GM18505 (cell line): ENCODE measurements around the gene MIAT.
"Not testable (repeated sequence)": the region's sequence is repeated elsewhere in the genome, so short reads cannot be mapped to it uniquely, and the experiment has no call there.

ENCODE experiments used
- ATAC-seq: cut with Tn5 transposase; IDR thresholded peaks from one replicate; pipeline ENCODE4 v1.9.1; 2021; ENCODE audit not compliant: unreplicated experiment
- POLR2A ChIP-seq: IDR thresholded peaks from 4 replicates; pipeline ENCODE4 v1.6.1; 2011; ENCODE audit warnings: borderline replicate concordance; ENCODE audit not compliant: insufficient read depth, insufficient read length; ENCODE audit errors: extremely low read depth

Gene MIAT

DNA sequence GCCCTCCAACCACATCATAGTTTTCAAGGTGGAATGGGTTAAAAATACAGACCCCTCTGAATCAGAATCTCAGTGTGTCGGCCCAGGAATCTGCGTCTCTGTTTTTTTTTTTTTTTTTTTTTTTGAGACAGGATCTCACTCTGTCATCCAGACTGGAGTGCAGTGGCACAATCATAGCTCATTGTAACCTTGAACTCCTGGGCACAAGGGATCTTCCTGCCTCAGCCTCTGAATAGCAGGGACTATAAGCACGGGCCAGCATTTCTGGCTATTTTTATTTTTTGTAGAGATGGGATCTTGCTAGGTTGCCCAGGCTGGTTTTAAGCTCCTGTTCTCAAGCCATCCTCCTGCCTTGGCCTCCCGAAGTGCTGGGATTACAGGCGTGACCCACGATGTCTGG, 28.2 kb downstream of the MIAT start:
- no peak for TF ChIP-seq POLR2A
- ATAC-seq, result no peak

DNA sequence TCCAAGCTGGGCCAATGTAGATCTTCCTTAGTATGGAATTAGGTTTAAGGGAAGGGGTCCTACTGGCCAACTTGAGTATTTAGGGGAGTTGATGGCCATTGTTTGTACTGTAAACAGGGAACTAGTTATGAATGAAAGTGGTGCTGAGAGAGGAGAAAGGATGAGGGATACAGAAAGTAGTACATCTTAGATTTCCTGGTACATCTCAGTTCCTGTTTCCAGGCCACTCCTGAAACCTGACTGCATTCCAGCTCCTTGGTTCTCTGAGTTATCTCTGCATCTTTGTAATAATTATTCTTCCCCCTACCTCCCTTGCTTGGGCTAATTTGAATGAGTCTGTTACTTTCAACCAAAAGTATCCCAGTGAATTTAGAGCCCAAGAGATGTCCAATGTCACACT, 30.1 kb downstream of the MIAT start:
- no peak for TF ChIP-seq POLR2A
- ATAC-seq, result no peak

DNA sequence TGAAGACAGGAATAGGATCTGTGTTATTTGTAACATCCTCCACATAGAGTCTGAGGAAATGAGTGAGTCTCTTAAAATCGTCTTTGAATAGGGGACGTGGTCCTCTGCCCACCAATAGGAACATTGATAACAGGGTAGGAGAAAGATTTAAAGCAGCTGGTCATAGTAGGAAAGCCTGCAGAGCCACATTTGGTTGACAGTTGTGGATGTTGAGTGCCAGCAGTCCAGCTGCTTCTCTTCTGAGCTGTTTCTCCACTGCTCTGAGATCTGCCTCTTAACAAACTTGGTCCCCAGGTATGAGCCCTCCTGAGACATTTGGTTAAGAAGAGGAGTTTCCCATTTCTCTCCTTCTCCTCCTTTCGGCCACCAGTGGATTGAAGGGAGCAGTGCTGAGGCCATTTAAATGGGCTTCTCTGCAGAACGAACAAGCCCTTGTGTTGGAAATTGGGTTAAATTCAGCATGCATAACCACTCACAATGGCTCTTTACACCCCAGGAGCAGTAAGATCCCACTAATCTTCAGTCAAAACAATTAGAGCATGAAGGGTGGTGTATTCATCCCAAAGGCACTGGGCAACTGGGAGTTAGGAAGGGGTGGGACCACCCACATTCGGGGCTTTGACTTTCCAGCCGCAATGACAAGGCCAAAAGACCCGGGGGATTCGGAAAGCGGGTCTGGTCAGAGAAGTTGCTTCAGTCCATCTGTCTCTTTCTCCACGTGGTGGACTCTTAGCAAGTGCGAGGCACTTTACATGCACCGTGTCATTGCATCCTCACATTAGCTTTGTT, 32.3 kb downstream of the MIAT start:
- ATAC-seq, result no peak
- no peak for TF ChIP-seq POLR2A

DNA sequence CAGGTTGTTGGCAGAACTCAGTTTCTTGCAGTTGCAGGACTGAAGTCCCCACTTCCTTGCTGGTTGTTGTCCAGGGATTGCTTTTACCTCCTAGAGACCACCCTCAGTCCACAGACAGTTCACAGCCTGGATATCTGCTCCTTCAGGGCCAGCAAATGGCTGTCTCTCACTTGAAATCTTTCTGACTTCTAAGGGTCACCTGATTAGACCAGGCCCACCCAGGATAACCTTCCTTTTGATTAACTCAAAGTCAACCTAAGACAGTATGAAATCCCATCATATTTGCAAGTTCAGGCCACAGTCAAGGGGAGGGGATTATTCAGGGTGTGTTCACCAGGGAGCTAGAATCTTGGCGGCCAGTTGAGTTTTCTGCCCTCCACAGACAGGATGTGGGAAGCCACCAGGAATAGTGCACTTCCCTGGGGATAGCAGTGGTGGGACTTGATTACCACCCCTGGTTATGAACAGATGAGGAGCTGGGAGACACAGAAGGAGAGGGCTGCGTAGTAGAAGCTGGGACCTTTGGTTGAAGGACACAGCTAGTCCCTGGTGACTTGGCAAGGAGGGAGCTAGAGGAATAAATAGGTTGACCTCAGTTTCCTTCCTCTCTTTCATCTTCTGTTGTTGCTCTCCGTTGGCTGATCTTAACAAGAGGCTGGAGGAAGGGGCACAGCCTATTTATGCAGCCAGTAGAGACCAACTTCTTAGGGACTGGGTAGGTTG, 33.4 kb downstream of the MIAT start:
- no peak for ATAC-seq
- no peak for TF ChIP-seq POLR2A

DNA sequence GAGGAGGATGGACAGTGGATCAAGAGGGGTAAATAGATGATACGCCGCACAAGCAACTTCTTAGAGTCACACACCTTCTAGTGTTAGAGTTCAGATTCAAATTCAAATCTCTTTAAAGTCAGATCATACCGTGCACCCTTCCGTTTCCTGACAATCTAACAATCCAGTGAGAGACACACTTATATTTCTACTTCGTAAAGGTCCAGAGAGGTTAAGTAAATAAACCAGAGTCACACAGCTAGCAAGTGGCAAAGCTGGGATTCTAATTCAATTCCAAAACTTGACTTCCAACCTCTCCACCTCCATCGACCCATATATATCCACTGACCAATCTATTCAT, 34.0 kb downstream of the MIAT start:
- TF ChIP-seq POLR2A, result no peak
- ATAC-seq, result no peak

DNA sequence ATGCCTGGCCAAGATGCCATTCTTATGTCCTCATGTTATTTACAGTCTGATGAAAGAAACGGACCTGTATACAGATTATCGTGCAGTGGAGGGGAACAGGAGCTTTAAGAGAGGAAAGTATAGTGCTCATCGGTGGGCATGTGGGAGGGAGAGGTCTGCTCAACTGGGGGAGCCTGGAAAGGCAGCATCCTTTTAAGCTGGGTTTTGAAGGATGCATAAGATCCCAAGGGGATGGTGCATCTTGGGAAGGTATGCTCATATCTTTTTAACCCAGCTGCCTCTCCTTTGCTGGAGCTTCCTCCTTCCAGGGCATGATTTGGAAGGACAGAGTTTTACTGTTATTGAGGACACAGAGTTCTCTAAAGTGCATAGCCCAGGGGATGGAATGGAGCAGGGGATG, 34.8 kb downstream of the MIAT start:
- ATAC-seq, result no peak

DNA sequence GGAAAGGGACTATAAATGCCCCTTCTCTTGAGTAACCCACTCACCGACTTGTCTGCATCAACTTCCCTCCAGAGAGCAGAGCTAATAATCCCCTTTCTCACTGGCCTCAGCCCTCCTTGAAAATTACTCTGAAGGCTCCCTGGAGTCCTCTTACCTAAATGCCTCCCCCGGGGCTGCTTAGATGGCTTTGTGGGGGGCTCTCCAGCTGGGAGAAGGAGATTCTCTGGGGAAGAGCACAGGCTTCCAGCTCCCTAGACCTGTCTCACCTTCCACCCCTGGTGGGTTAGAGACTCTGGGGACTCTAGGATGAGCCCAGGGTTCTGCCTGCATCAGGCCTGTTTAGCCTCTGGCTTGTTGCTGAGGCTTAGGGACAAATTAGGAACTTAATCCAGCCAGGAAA, 39.8 kb downstream of the MIAT start:
- ATAC-seq, result no peak

More for the DNA sequence above, 34.8 kb downstream of the MIAT start:
- TF ChIP-seq POLR2A, result no peak

DNA sequence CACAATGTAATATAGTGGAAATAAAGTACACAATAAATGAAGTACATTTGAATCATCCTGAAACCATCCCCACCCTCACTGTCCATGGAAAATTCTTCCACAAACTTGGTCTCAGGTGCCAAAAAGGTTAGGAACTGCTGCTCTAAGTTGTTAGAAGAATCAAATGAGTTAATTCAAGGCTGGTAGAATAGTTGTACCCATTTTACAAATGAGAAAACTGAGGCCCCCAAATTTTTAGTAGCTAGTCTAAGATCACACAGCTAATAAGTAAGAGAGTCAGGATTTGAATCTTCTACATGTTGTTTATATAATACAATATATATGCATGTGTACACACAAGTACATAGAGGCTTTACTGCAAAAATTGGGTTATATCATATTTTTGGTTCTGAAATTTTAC, 43.1 kb downstream of the MIAT start:
- no peak for ATAC-seq
- no peak for TF ChIP-seq POLR2A

More for the DNA sequence above, 39.8 kb downstream of the MIAT start:
- no peak for TF ChIP-seq POLR2A

DNA sequence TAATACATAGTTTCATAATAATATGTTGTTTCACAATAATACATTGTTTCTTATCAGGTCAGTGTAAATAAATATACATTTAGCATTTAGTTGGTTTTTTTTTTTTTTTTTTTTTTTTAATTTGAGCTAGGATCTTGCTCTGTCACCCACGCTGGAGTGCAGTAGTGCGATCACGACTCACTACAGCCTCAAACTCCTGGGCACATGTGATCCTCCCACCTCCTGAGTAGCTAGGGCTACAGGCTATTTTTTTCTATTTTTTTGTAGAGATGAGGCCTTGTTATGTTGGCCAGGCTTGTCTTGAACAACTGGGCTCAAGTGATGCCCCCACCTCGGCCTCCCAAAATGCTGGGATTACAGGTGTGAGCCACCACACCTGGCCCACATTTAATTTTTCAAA, 43.5 kb downstream of the MIAT start:
- no peak for TF ChIP-seq POLR2A
- no peak for ATAC-seq

DNA sequence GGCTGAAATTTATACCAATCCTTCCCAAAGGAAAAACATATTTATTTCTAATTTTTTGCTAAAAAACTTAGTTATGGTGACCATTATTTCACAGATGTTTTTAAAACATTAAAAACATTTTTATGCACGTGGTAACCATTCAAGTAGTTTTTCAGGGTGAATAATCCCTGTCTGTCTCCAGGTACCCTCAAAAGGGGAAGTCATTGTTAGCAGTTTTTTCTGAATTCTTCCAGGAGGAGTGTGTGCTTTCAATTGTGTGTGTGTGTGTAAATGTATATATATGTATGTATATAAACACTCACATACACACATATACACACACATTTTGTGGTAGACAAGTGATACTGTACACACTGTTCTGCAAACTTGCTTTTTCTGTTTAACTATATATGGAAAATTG, 43.9 kb downstream of the MIAT start:
- ATAC-seq, result no peak

DNA sequence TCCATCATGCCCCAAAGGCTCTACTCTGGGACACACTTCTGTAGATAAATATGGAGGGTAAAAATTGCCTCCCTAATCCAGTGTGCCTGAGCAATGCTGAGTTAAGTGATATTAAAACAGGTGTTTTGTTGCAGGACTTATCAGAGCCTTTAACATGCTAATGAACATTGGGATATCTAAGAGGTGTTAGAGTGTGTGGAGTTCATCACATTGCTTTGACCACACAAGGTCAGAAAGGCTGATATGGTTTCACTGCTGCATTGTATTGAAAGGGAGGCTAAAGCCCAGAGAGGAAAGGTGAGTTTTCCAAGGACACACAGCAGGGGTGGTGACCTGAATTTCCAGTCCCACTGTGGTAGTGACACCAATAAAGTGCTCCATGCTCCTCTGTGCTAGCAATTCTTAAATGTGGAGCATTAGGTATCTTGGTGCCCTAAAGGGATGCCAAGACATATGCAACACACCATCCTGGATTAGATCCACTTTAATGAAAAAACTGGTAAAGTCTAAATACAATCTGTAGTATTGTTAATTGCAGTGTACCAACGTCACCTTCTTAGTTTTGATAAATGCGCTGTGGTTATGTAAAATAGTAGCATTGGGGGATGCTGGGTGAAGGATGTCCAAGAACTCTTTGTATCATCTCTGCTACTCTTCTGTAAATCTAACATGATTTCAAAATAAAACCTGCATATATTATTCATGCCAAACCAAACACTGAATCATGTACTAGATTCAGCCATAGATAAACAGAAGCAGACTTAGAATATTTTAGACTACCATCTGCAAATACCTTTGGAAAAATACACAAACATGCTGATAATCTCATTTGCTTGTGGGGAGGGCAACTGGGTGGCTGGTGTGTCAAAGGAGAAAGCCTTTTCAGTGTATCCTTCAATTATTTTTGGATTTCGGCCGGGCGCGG, 45.8 kb downstream of the MIAT start:
- no peak for TF ChIP-seq POLR2A
- no peak for ATAC-seq

More for the DNA sequence above, 43.9 kb downstream of the MIAT start:
- TF ChIP-seq POLR2A, result no peak

DNA sequence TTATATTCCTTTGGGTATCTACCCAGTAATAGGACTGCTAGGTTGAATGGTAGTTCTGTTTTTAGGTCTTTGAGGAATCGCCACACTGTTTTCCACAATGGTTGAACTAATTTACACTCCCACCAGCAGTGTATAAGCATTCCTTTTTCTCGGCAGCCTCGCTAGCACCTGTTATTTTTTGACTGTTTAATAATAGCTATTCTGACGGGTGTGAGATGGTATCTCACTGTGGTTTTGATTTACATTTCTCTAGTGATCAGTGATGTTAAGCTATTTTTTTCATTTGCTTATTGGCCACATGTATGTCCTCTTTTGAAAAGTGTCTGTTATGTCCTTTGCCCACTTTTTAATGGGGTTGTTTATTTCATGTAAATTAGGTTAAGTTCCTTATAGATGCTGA, 48.0 kb downstream of the MIAT start:
- ATAC-seq, result not testable (repeated sequence)

DNA sequence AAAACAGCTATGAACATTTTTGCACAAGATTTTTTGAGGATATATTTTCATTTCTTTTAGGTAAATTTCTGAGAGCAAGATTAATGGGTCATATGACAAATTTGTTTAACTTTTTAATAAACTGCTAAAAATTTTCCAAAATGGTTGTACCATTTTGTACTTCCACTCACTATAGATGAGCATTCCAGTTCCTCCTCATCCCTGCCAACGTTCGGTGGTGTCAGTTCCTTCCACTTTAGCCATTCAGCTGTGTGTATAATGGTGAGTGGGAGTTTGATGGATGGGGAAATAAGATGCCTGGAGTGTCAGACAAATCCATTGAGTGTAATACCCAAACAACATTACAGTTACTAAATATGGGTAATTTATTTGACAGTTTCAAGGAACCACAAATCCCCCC, 49.7 kb downstream of the MIAT start:
- ATAC-seq, result no peak
- no peak for TF ChIP-seq POLR2A
